K562 (cell line): Measurements from ENCODE around the gene HSPA5. TPM values are rescaled to one million over a fixed set of nuclear protein-coding genes. Genes with fewer than 3 reads are reported as not detected.
A peak's percentile ranks its signal among the peaks of the same experiment; 100 is the strongest.

ENCODE experiments used
- ARID1B ChIP-seq: fragments of 450-650 bp; IDR thresholded peaks from 2 replicates; pipeline ENCODE4 v1.6.1; 2016; ENCODE audit warnings: antibody characterized with exemption, mild to moderate bottlenecking, inconsistent platforms
- BCOR ChIP-seq: fragments of 450-650 bp; IDR thresholded peaks from 2 replicates; pipeline ENCODE4 v1.6.1; 2016
- BMI1 ChIP-seq: fragments of 150-350 bp; IDR thresholded peaks from 2 replicates; pipeline ENCODE4 v1.6.1; 2014; ENCODE audit warnings: low read length
- CGGBP1 ChIP-seq: fragments of 250-450 bp; sonication (Bioruptor Pico); IDR thresholded peaks from 2 replicates; pipeline ENCODE4 v1.9.0; 2021; ENCODE audit warnings: mild to moderate bottlenecking
- CREB3 ChIP-seq: fragments of 450-650 bp; conservative IDR thresholded peaks from 2 replicates; pipeline ENCODE4 v1.6.1; 2016; ENCODE audit warnings: missing genetic modification characterization, low read depth, mild to moderate bottlenecking, missing compliant biosample characterization, moderate library complexity
- EP300 ChIP-seq: IDR thresholded peaks from 2 replicates; pipeline ENCODE4 v1.6.1; 2012; ENCODE audit warnings: low read length, improper control_type of control experiment
- EZH2 ChIP-seq: IDR thresholded peaks from 2 replicates; pipeline ENCODE4 v1.6.1; 2012; ENCODE audit warnings: low read depth, mild to moderate bottlenecking, inconsistent platforms, low read length, borderline replicate concordance
- HMGXB4 ChIP-seq: sonication (generic); formaldehyde crosslinking; IDR thresholded peaks from 2 replicates; pipeline ENCODE4 v1.8.1; 2023; ENCODE audit warnings: mild to moderate bottlenecking, missing genetic modification reagents
- MCM2 ChIP-seq: fragments of 450-650 bp; IDR thresholded peaks from 2 replicates; pipeline ENCODE4 v1.6.1; 2017; ENCODE audit warnings: low read depth, mild to moderate bottlenecking
- MCM7 ChIP-seq, 2 experiments: fragments of 450-650 bp; IDR thresholded peaks; 2 replicates each; pipeline ENCODE4 v1.6.1; 2016 to 2018
- NCOA6 ChIP-seq: fragments of 450-650 bp; IDR thresholded peaks from 2 replicates; pipeline ENCODE4 v1.6.1; 2017; ENCODE audit warnings: mild to moderate bottlenecking
- NEUROD1 ChIP-seq: fragments of 150-350 bp; IDR thresholded peaks from 2 replicates; pipeline ENCODE4 v1.6.1; 2014; ENCODE audit warnings: borderline replicate concordance, low read length, low read depth; ENCODE audit not compliant: partially characterized antibody
- NONO ChIP-seq, 2 experiments: fragments of 200-400 bp in 1 of 2; fragments of 450-650 bp in 1 of 2; formaldehyde crosslinking in 1 of 2; IDR thresholded peaks; 2 replicates each; pipeline ENCODE4 v1.6.1; 2017; ENCODE audit warnings: low read depth in 2 of 2, mild to moderate bottlenecking in 2 of 2, moderate library complexity in 2 of 2, low read length in 1 of 2
- OTX1 ChIP-seq: fragments of 450-650 bp; formaldehyde crosslinking; IDR thresholded peaks from 2 replicates; pipeline ENCODE4 v1.4.0; 2022; ENCODE audit warnings: mild to moderate bottlenecking
- PCBP1 ChIP-seq: fragments of 200-400 bp; formaldehyde crosslinking; IDR thresholded peaks from 2 replicates; pipeline ENCODE4 v1.6.1; 2018; ENCODE audit warnings: mild to moderate bottlenecking, low read depth, low read length; ENCODE audit not compliant: poor library complexity, severe bottlenecking
- POLR2B ChIP-seq: fragments of 450-650 bp; IDR thresholded peaks from 2 replicates; pipeline ENCODE4 v1.6.1; 2018; ENCODE audit warnings: low read depth; ENCODE audit not compliant: partially characterized antibody
- SAP30 ChIP-seq: fragments of 200-600 bp; sonication (generic); IDR thresholded peaks from 2 replicates; pipeline ENCODE4 v1.6.1; 2012; ENCODE audit warnings: borderline replicate concordance, low read depth, mild to moderate bottlenecking, moderate library complexity, low read length, control low read depth, inconsistent platforms; ENCODE audit not compliant: insufficient read depth, poor library complexity, severe bottlenecking
- SMAD4 ChIP-seq: fragments of 250-450 bp; sonication (Bioruptor Pico); conservative IDR thresholded peaks from 2 replicates; pipeline ENCODE4 v1.8.0; 2021; ENCODE audit warnings: inconsistent platforms, mild to moderate bottlenecking, moderate library complexity
- SMARCC2 ChIP-seq: fragments of 450-650 bp; IDR thresholded peaks from 2 replicates; pipeline ENCODE4 v1.6.1; 2017; ENCODE audit warnings: antibody characterized with exemption, moderate library complexity, mild to moderate bottlenecking, low read depth
- SMARCE1 ChIP-seq: fragments of 450-650 bp; IDR thresholded peaks from 2 replicates; pipeline ENCODE4 v1.7.1; 2016; ENCODE audit warnings: mild to moderate bottlenecking
- SNIP1 ChIP-seq: fragments of 450-650 bp; IDR thresholded peaks from 2 replicates; pipeline ENCODE4 v1.7.1; 2017; ENCODE audit warnings: low read depth, mild to moderate bottlenecking
- XRCC4 ChIP-seq: IDR thresholded peaks from one replicate; pipeline ENCODE4 v1.6.1; 2011; ENCODE audit not compliant: insufficient read depth, insufficient read length; ENCODE audit errors: extremely low read depth
- ZNF121 ChIP-seq: sonication (generic); formaldehyde crosslinking; conservative IDR thresholded peaks from 2 replicates; pipeline ENCODE4 v1.8.0; 2022; ENCODE audit warnings: missing genetic modification reagents
- ZNF274 ChIP-seq: IDR thresholded peaks from 2 replicates; pipeline ENCODE4 v1.6.1; 2011; ENCODE audit warnings: low read depth, mild to moderate bottlenecking, low read length, moderate library complexity, borderline replicate concordance
- ZNF3 ChIP-seq: fragments of 250-450 bp; sonication (Bioruptor Pico); IDR thresholded peaks from 2 replicates; pipeline ENCODE4 v1.5.0; 2021; ENCODE audit warnings: mild to moderate bottlenecking, moderate library complexity
- ZNF354B ChIP-seq: fragments of 250-450 bp; sonication (Bioruptor Pico); IDR thresholded peaks from 2 replicates; pipeline ENCODE4 v1.4.0; 2020
- ZNF445 ChIP-seq: fragments of 250-450 bp; sonication (Bioruptor Pico); IDR thresholded peaks from 2 replicates; pipeline ENCODE4 v1.4.0; 2020; ENCODE audit warnings: low read depth, mild to moderate bottlenecking, moderate library complexity
- ZNF764 ChIP-seq: fragments of 250-450 bp; sonication (Bioruptor Pico); IDR thresholded peaks from 2 replicates; pipeline ENCODE4 v1.4.0; 2020; ENCODE audit warnings: low read depth, mild to moderate bottlenecking, moderate library complexity
- polyA plus RNA-seq, 8 experiments: library from polyadenylated mRNA; depleted of rRNA in 4 of 8; stranded (reverse) in 5 of 8; unstranded in 3 of 8; fragments of >200 nt; fragmentation: Nextera tagmentation in 2 of 8; fragmentation: Illumina TruSeq in 1 of 8; extraction: Ambion mirVana in 2 of 8; extraction: Trizol in 1 of 8; gene quantifications; 2 replicates each; pipeline versions ENCODE4 v1.2.1 to v1.2.3, GENCODE V29; 2011 to 2014; ENCODE audit warnings: inconsistent platforms in 1 of 8, missing spikeins in 1 of 8
- total RNA-seq, 7 experiments: library from RNA; depleted of rRNA in 6 of 7; stranded (reverse); fragments of >200 nt in 6 of 7; fragmentation: Illumina TruSeq in 2 of 7; extraction: Trizol in 2 of 7; gene quantifications; 2 replicates each; pipeline versions ENCODE4 v1.2.1 to v1.2.3, GENCODE V29; 2011 to 2021; ENCODE audit warnings: low replicate concordance in 1 of 7

HSPA5 gene
- total and polyA plus RNA-seq, 9 of the 15 experiments (the other 6 are each of a cell fraction or from before 2014, with no cell fraction given), result 48.0 to 265 (median 113) TPM

GRCh38 chr9:125243792-125244260 is 2.7 kb upstream of the HSPA5 start (continued):
- TF ChIP-seq SAP30, result no peak
- TF ChIP-seq POLR2B, result no peak
- no peak for TF ChIP-seq OTX1 (CRISPR knock-in tag)
- TF ChIP-seq CGGBP1 (CRISPR knock-in tag), result no peak
- TF ChIP-seq SMAD4 (CRISPR knock-in tag), result peak; percentile 74
- no peak for TF ChIP-seq MCM2
- no peak for TF ChIP-seq ZNF3 (CRISPR knock-in tag)
- no peak for TF ChIP-seq EP300
- no peak for TF ChIP-seq HMGXB4
- TF ChIP-seq SNIP1, result no peak
- TF ChIP-seq CREB3 (tag), result peak; percentile 26; the same call in 1 of the 2 replicates
- no peak for TF ChIP-seq ZNF121 (CRISPR knock-in tag)
- TF ChIP-seq ZNF764, result no peak
- no peak for TF ChIP-seq ZNF445 (CRISPR knock-in tag)
- TF ChIP-seq ZNF274, result no peak
- no peak for TF ChIP-seq NCOA6
- no peak for TF ChIP-seq ARID1B
- TF ChIP-seq NONO (IDR thresholded peaks at IDR 0.05; ENCODE audit: low read depth in 2 of 2, low read length in 1 of 2), result no peak
- TF ChIP-seq SMARCE1, result no peak
- no peak for TF ChIP-seq ZNF354B (CRISPR knock-in tag)
- TF ChIP-seq BCOR, result no peak
- TF ChIP-seq NEUROD1, result no peak
- TF ChIP-seq BMI1, result no peak
- no peak for TF ChIP-seq PCBP1
- no peak for TF ChIP-seq SMARCC2
- no peak for TF ChIP-seq EZH2
- no peak for TF ChIP-seq XRCC4
- no peak for TF ChIP-seq MCM7 (IDR thresholded peaks at IDR 0.05)
